GM04504 (cell line): Measurements from ENCODE around the gene ADAMTS2.

Experiments
- DNase-seq: peaks from one replicate; pipeline ENCODE4 v3.0.0-alpha.2; 2012; ENCODE audit warnings: low read depth

ADAMTS2 gene

DNA sequence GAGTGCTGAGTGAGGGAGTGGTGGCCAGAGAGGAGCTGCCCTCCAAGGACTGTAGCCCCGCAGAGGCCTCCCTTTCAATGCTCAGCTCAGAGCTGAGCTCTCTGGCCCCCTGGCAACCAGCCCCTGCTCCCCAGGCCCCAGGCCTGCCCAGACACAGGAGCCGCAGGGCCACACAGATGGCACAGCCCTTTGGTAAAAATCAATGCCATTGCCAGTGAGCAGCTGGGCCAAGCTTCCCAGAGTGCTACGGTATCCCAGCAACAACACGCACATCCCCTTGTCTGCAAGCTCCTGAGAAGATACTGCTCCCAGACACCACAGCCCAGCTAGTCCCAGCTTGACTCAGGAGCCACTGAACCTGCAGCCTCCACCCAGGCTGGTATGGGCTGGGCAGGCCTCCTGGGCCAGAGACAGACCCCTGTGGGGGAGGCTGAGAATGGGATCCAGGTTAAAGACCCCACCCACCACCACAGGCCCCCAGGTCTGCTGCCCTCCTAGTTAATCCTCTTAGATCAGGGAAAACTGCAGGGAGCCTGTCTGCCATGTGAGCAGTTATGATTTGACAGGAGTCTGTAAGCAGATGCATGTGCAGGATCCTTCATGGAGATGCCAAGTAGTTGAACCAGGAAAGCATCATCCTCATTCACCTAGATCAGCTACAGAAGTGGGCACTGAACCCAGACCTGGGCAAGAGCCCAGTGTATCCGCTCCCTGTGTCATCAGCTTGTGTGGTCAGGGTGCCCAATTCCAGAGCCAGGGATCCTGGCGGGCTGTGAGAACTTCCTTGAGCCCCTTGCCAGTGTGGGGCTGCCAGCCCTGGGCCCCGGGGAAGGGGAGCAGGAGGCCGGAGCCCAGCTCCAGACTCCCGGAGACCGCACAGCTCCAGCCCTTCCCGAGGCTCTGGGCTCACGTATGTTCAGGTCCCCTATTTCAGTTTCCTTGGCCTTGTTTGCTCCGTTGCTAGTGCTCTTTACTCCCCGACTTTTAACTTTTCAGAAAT, 26.7 kb upstream of the ADAMTS2 start:
- DNase-seq = no peak

DNA sequence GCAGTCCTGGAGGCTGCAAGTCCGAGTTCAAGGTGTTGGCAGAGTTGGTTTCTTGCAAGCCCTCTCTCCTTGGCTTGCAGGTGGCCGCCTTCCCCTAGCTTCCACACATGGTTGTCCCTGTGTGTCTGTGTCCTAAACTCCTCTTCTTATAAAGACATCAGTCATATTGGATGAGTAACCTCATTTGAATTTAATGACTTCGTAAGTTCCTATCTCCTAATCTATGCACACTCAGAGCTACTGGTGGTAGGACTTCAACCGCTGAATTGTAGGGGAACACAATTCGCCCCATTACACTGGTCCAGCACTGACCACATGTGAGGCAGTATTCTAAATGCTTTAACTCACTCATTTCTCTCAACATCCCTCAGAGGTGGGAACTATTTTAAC, 25.9 kb upstream of the ADAMTS2 start:
- no peak for DNase-seq

DNA sequence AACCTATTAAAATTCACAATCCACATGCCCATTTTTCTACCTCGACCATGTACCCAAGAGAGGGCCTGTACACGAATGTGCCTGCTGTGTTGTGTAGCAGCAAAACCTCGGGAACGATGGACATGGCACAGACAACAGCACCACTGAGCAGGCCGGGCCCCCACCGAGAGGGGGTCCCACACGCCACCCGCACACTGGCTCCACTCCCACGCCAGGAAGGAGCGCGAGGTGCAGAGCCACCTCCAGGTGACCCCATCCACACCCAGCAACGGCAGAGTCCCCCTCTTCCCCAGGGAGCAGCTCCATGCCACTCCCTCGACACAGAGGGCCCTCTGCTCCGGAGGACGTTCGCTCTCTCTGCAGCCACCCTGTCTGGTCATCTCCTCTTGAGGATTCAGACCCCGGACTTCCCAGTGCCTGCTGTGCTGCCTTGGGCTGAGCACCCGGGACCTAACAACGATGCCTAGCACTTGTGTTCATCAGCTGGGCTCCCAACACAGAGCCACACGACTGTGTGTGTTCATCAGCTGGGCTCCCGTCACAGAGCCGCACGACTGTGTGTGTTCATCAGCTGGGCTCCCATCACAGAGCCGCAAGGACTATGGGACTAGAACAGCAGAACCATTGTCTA, 25.3 kb upstream of the ADAMTS2 start:
- no peak for DNase-seq

DNA sequence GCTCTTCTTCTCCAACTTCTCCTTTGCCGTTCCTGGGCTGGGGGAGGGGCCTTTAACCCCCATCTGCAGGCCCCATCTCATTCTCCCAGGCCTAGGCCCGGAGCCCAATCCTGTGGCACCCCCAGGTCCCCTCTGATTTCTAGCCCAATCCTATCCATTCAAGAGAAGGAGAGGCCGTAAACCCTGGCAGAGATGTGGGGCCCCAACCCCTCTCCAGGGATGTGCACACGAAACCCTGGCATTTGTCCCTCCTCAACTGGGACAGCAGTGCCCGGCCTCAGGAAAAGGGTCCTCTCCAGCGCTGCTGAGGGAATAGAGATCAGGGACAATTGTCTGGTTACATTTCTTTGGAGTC, 24.2 kb upstream of the ADAMTS2 start:
- DNase-seq = no peak

DNA sequence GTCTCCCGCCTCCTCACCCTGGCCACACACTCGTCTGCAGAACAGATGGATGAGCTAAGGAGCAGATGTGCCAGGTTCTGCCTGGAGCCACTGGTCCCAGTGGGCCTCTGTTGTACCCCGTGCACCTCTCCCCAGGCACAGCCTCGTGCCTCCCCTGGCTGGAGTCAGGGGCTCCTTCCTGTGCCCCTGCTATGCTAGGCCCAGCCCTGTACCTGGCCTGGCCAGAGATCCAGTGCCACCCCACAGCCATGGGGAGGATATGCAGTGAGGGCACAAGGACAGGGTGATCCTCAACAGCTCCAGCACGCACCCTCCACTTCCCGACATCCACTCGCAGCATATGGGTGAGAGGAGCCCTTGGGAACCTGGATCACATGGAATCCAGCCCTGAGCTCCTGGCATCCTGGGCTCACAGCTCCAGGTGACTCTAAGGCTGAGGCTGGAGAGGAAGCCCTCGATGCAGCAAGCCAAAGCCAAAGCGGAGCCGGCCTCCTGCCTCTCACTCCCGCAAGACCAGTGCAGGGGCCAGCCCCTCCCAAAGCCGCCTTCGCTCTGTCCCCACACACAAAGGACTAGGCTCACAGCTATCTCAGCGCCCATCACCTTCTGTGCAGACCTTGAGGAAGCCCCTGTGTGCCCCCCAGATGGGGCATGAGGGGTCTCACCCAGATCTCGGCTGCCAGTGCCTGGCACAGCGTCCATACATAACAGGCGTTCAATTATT, 23.7 kb upstream of the ADAMTS2 start:
- no peak for DNase-seq

DNA sequence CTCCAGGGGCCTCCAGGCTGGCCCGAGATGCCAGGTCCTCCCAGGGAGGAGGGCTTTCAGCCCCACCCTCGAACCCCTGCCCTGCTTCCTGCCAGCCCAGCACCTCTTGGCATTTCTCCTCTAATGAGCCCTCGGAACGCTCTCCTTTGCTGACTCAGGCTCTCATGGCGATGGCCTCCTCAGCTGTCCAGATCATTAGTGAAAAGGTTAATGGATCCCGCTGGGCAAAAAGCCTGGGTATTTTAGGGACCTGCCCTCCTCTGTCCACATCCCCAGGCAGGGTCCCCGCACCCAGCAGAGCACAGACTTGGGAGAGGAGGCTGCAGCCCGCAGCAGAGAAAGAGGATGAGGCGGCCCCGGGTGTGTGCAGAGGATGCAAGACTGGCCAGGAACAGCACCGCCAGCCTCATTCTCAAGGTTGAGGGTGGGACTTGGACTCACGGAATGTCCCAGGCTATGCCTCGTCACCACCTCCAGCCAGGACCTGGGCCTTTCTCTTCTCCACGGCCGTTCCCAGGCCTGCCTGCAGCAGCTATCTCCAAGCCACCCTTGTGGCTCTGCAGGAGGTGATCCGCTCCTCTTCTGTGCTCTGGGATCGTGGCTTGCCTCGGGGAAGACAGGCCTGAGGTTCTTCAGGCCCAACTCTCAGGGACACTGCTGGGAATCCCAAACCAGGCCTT, 23.0 kb upstream of the ADAMTS2 start:
- no peak for DNase-seq

DNA sequence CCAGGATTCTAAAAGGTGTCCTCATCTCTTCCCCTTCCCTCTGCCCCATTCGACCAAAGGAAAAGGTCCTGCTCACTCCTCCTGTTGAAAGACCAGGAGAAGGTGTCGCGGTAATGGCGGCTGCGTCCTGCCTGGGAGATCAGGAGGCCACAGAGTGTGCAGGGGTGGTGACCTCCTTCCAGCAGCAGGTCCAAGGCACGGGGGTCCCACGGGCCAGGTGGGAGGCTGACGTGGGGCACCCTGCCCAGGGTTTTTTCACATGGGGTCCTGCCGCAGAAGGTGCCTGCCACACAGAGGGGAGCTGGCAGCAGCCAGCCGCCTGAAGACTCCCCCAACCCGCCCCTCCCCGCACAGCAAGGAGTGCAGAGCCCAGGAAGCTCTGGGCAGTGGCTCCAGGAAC, 22.2 kb upstream of the ADAMTS2 start:
- no peak for DNase-seq

DNA sequence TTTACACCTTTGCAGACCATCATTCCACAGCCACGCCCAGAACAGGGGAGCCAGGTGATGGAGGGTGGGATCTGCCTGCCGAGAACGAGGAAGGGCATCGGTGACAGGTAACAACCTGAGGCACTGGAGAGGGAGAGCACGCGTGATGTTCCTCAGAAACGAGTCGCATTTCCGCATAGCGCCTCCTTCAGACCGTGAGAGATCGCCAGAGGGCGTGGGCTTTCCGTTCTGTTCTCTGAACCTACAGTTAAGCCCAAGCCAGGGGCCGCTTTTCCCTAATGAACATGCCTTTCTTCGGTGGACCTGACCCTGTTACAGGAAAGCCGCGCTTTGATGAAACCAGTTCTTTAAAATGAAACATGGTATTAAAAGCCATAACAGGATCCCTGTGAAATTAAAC, 17.1 kb upstream of the ADAMTS2 start:
- DNase-seq = no peak

DNA sequence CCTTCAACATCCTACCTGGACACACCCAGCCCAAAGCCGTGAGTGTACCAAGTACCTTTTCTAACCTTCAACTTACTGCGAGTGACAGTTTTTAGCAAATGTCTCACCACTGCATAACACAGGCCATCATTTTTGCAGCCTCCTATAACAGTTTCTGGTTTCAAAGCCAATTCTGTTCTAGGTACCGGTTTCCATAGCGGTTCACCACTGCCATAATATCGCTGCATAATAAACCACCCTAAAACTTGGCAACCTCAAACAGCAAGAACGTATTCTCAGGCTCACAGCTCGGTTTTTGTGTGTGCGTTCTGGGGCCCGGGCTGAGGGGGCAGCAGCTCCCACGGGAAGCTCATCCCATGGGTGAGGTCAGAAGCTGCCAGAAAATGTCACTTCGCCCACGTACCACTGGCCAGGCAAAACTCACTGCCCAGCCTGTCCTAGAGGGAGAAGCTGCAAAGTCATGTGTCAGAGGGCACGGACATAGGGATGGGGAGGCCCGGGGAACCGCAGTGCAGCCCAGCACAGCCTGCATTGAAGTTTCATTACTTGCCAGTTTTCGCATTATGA, 15.9 kb upstream of the ADAMTS2 start:
- no peak for DNase-seq

DNA sequence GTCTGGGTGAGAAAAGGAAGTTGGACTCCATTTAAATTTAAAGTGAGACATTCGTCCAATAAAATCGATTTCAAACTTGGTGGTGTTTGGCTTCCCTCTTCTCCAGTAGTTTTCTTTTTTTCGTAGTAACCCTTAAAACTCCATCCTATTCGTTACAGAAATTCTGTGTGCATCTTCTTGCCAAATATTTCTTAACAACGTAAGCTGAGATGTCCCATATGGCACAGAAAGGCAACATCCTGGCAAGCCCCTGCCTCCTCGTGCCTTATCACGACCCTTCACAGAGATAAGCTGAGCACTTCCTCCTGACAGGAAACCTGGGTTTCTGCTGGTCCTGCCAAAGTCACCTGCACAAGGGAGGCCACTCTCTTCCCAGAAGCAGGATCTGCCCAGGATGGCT, 11.8 kb upstream of the ADAMTS2 start:
- no peak for DNase-seq

DNA sequence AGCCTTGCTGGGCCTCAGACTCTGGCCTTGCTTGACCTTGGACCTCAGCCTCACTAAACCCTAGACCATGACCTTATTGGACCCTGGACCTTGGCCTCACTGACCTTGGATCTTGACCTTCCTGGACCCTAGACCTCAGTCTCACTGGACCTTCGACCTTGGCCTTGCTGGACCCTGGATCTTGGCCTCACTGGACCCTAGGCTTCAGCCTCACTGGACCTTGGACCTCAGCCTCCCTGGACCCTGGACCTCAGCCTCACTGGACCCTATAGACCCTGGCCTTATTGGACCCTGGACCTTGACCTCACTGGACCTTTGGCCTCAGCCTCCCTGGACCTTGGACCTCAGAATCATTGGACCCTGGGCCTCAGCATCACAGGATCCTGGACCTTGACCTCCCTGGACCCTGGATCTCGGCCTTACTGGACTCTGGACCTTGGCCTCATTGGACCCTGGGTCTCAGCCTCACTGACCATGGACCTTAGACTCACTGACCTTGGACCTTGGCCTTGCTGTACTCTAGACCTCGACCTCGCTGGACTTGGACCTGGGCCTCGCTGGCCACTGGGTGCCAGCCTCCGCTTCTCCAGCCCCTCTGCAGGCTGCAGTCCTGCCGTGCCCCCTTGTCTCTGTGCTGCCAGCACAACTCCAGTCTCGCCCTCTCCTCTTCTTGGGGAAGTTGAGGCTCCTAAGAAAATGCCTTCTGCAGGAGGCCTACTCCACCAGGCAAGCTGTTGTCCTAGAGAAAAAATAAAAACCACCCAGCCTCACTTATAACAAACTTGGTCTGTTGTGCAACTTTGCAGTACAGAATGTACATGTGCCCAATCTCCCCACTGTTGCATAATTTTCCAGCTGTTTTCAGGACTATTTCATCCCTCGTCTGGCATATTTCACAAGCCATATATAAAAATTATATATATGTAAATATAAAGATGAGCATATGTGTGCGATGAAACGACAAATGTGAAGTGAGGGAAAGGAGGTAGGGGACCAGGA, 11.0 kb upstream of the ADAMTS2 start:
- DNase-seq = no peak

DNA sequence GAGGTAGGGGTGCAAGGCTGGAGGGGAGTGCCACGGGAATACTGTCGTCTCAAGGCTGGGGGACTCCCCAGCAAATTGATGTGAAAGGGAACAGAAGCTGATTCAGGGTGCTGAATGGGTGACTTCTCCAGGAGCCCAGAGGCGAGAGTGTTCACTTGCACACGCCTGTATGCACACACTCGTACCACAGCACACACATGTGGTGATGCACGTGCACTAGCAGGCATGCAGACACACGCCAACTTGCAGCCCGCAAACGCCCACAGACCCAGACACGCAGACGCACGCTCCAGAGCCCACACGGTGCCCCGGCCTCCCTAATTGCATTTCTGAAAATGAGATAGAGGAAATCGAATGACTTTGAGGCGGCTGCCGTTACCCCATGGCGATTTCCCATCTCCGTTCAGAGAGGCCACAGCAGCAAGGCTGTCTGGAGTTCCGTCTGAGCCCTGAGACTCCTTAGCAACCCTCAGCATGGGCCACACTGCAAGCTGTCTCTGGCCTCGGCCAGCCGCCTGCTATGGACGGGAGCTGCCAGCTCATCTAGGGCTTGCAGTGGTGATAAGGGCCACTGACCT, 9.1 kb upstream of the ADAMTS2 start:
- DNase-seq = no peak

DNA sequence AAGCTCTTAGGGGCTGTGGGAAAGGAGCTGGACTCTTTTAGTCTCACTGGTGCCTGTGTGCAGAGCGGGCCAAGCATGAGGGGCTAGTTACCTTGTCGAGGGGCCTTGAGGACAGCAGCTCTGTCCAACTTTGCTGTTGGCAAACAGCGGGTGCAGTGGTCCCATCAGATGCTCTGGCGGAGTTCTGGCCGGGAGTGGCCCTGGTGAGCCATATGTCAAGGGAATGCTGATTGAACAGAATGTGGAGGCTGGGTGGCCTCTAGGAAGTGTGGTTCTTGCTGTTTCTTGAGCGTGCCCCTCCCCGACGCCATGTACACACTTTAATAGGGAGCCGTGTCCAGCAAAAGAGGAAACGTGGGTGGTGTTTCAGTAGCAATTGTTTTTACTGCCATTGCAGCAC, 3.6 kb upstream of the ADAMTS2 start:
- no peak for DNase-seq

DNA sequence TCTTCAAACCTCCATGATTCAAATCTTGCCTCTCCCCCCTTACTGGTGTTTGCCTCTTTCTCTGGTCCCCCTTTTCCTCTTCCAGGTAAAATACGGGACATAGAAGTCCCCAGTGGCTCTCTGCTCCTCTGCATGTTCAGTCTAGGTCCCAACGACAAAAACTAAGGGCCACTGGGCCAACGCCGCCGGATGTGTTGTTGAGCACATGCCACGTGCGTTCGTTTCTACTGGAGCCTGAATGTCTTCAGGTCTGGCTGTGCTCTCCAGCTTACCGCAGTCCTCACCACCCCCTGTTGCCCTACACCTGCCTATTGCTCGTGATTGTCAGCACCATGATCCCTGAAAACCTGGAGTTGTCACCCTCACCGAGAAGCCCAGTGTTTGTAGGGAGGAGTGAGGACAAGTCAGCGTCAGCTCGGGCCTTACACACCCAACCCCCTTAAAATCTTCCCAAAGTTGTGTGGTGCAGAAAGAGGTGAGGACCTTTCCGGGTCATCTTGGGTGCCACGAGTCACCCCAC, 2.8 kb upstream of the ADAMTS2 start:
- DNase-seq = no peak

DNA sequence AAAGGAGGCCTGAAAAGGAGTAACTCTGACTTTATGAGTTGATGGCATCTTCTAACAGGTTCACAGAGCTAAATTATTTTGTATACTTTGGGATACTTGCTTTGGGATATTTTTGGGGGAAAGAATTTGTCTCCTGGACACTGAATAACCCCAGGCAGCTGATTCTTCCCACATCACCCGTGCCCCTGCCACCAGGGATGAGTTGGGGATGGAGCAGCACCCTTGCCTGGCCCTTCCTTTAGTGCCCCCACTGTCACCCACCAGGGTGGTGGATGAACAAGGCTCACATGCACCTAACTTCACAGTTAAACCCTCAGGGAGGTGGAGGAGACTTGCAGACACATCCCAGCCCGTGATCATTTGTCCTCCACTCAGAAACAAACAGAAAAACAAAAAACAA, 2.3 kb upstream of the ADAMTS2 start:
- no peak for DNase-seq

DNA sequence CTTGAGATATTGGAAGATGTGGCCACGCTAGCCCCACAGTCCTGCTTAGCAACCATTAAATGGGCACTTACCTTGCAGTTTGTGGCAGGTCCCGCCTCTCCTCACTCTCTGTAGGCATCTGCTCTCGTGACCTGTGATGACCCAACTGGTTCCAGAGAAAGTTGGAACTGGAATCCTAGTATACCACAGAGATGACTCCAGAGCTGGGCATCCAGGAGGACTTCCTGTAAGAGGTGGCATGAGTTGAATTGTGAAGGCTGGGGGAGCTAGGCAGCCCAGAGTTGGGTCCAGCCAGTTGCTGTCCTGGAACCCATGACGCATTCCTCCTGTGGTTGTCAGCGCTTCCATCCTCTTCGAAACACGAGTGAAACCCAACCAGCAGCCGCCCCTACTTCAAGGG, 1.6 kb upstream of the ADAMTS2 start:
- no peak for DNase-seq

DNA sequence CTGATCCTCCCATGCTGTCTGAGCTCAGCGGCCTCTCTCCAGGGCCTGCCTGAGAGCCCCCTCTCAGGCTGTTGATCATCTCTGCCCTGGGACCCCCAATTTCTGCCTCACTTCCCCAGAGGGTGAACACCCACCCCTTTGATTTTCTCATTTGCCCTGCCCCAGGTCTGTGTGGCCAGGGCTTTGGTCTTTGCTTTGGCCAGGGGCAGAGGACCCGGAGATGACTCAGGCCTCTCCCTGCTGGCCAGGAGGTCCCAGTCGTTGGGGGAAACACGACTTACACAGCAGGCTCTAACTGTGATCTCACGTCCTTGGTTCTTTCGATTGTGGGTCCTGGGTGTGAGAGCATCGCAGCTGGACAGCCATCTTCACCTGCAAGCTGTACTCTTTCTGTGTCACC, 1.1 kb upstream of the ADAMTS2 start:
- DNase-seq = no peak

DNA sequence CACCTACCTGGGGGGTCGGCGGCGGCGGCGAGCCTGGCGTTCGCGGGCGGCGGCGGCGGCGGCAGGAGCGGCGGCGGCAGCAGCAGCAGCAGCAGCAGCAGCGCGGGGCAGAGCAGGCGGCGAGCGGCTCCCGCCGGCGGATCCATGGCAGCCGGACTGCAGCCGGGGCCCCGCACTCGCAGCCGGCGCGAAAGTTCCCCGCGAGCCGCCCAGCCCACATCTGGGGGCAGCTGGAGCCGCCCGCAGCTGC, 153 bp downstream of the ADAMTS2 start:
- no peak for DNase-seq

DNA sequence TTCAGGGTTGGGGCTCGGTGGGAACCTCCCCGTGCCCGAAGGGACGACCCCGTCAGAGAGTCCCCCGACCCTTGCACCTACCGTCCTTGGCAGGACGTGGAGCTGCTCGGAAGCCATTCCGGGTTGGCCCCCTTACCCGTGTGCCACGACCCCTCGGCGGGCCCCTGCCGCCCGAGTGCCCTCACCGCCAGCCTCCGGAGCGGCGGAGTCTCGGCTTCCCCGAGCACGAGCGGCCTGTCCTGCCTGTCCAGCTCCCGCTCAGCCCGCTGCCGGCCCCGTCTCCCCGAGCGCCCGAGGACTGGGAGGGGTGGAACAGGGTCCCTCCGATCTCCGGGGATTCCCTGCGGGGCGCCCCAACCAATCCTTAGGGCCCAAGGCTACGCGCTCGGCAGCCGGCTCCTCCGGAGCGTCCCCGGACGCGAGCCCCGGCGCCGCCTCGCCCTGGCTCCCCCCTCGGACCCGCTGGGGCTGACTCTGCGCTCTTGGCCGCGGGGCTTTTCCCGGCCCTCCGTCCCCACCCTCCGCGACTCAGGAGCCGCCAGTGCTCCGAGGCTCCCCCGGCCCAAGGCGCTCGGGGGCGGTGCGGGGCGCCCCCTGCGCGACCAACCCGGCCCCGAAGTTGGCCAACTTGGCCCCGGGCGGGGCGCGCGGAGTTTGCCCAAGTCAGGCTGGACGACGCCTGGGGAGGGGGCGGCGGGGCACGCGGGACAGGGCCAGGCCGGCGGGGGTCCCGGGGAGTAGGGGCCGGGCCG, 654 bp downstream of the ADAMTS2 start:
- DNase-seq = no peak
